Adrenal gland (tissue), 12 donors: Measurements from ENCODE around the gene B4GALNT1. TPM values are rescaled to one million over a fixed set of nuclear protein-coding genes. Genes with fewer than 3 reads are reported as not detected.
"Not testable (repeated sequence)": the region's sequence is repeated elsewhere in the genome, so short reads cannot be mapped to it uniquely, and the experiment has no call there.

Experiments used
- DNase-seq, 7 donors: peaks; one replicate each; pipeline ENCODE4 v3.0.0-alpha.2; 2019 to 2020
- H3K27ac ChIP-seq, 5 donors: fragments of 200-600 bp; sonication (generic) in 4 of 5; 1 replicate in 3 of 5; 2 replicates in 2 of 5; pipeline versions ENCODE4 v1.5.1 to v1.8.0; 2016 to 2020; ENCODE audit warnings: mild to moderate bottlenecking in 1 of 5
- H3K27me3 ChIP-seq: fragments of 200-600 bp; 2 replicates; pipeline ENCODE4 v1.8.0; 2021
- H3K36me3 ChIP-seq, 2 donors: fragments of 200-600 bp; replicated peaks in 1 of 2; 1 replicate in 1 of 2; 2 replicates in 1 of 2; pipeline versions ENCODE4 v1.5.1 to v1.8.0; 2018 to 2022
- H3K4me1 ChIP-seq, 2 donors: fragments of 200-600 bp; replicated peaks in 1 of 2; 1 replicate in 1 of 2; 2 replicates in 1 of 2; pipeline versions ENCODE4 v1.5.1 to v1.8.0; 2018 to 2021
- H3K4me3 ChIP-seq, 4 donors: fragments of 200-600 bp; sonication (generic) in 3 of 4; one replicate each; pipeline ENCODE4 v1.5.1; 2016 to 2018
- H3K9me3 ChIP-seq, 3 donors: fragments of 200-600 bp; sonication (generic) in 1 of 3; replicated peaks in 1 of 3; 1 replicate in 2 of 3; 2 replicates in 1 of 3; pipeline versions ENCODE4 v1.5.1 to v1.8.0; 2016 to 2021
- POLR2A ChIP-seq, 2 donors: fragments of 450-650 bp; IDR thresholded peaks; one replicate each; pipeline ENCODE4 v1.6.1; 2017; ENCODE audit warnings: antibody characterized with exemption in 2 of 2, mild to moderate bottlenecking in 2 of 2, moderate library complexity in 1 of 2
- WGBS, 4 donors: extraction: QIAGEN DNeasy Blood & Tissue Kit in 2 of 4; methylation state at CpG; one replicate each; pipeline versions ENCODE4 v1.1.5 to v1.1.7; 2013 to 2017; 5-methylcytosine and 5-hydroxymethylcytosine counted together
- intact Hi-C, 2 donors: fragments of 100-400 bp; cut with DNase I; formaldehyde crosslinking; loops; one replicate each; pipeline versions ENCODE4 v1.14.1 to v1.15.0; 2022 to 2023
- polyA plus RNA-seq, 3 donors: library from polyadenylated mRNA; stranded (reverse); fragments of 200-250 nt in 2 of 3; fragments of 350-450 nt in 1 of 3; fragmentation: Illumina TruSeq in 1 of 3; extraction: RNeasy Lipid Tissue Mini Kit (QIAGEN cat#74804) in 1 of 3; gene quantifications; one replicate each; pipeline ENCODE4 v1.2.3, GENCODE V29; 2013 to 2014
- total RNA-seq, 9 donors: library from RNA; depleted of rRNA in 4 of 9; stranded (reverse); fragments of >200 nt in 4 of 9; fragments of 120-200 nt in 1 of 9; fragmentation: NEBNext Ultra II Directional in 1 of 9; extraction: Animal tissue kit (Norgen Biotek cat#: 25700) in 1 of 9; gene quantifications; one replicate each; pipeline versions ENCODE4 v1.1.0 to v1.2.4, GENCODE V29; 2013 to 2023
- TF ChIP-seq, protein P1 (sequence below), 6 experiments: fragments of 450-650 bp in 4 of 6; fragments of 200-600 bp in 2 of 6; sonication (generic) in 1 of 6; IDR thresholded peaks; 1 replicate in 5 of 6; 2 replicates in 1 of 6; pipeline versions ENCODE4 v1.5.1 to v1.8.0; 2016 to 2021; ENCODE audit warnings: antibody characterized with exemption in 6 of 6, mild to moderate bottlenecking in 2 of 6, moderate library complexity in 1 of 6
- donor health status: healthy with polysubstance abuse.
- donor health status: Bipolar disorder and iron deficiency.
- donor health status: DM: yes; HTN: yes; CAD: no.
- donor health status: DM: no; HTN: no; CAD: no.
- donor health status: DM: no; HTN: no; CAD: no.
- donor health status: DM: yes; HTN: yes; CAD: no.

B4GALNT1 gene
- total and polyA plus RNA-seq, 12 donors = 0.17 to 7.4 (median 1.2) TPM

DNA sequence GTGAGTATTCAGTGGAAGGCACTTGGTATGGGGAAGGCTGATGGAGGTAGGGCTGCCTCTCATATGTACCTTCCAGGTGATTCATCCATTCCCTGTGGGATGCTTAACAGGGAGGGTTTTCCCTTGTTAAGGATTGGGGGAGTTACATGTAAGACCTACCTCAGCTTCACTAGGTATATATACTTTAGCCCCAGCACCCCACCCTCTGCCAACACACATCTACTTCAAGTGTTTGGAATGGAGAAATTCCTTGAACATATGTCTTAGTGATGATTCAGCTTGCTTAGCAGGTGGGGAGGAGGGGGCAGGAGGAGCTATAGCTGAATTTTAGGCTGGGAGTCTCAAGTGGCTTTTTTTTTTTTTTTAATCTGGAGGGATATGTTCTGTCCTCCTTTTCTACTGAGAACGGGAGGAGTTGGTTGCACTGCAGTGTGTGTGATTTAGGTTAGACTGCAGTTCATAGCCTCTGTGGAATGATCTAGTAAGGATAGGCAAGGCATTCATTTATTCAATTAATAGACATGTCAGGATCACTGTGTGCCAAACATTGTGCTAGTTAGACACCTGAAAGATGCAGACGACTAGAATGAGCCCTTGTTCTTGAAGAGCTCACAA is 40.3 kb downstream of the B4GALNT1 start:
- Histone ChIP-seq H3K27me3 (no peaks in the 10 kb centered on the region), H3K9me3 (no peaks in the 10 kb centered on the region), H3K4me3 (no peak overlapping the region), H3K27ac (no peak overlapping the region), H3K4me1 (peaks cover 7 to 14% of the 10 kb centered on the region in 2 donors), H3K36me3 (peaks cover 0 to 9% of the 10 kb centered on the region in 2 donors)
- 75 to 85% (median 76%) methylated on average over 2 of the region's 2 CpGs for WGBS, 4 donors
- no peak for DNase-seq
- TF ChIP-seq, protein P1, sequence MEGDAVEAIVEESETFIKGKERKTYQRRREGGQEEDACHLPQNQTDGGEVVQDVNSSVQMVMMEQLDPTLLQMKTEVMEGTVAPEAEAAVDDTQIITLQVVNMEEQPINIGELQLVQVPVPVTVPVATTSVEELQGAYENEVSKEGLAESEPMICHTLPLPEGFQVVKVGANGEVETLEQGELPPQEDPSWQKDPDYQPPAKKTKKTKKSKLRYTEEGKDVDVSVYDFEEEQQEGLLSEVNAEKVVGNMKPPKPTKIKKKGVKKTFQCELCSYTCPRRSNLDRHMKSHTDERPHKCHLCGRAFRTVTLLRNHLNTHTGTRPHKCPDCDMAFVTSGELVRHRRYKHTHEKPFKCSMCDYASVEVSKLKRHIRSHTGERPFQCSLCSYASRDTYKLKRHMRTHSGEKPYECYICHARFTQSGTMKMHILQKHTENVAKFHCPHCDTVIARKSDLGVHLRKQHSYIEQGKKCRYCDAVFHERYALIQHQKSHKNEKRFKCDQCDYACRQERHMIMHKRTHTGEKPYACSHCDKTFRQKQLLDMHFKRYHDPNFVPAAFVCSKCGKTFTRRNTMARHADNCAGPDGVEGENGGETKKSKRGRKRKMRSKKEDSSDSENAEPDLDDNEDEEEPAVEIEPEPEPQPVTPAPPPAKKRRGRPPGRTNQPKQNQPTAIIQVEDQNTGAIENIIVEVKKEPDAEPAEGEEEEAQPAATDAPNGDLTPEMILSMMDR (IDR thresholded peaks at IDR 0.05) = no peak
- TF ChIP-seq POLR2A (IDR thresholded peaks at IDR 0.05) = no peak
- intact Hi-C loops = no loop called here

GRCh38 chr12:57591782-57592325 is 41.1 kb downstream of the B4GALNT1 start:
- no peaks in the 10 kb centered on the region for H3K27me3 ChIP-seq
- intact Hi-C loops = no loop called here
- no peak for TF ChIP-seq POLR2A (IDR thresholded peaks at IDR 0.05)
- TF ChIP-seq, protein P1 (IDR thresholded peaks at IDR 0.05) = no peak
- peaks cover 0 to 7% of the 10 kb centered on the region in 2 donors for H3K36me3 ChIP-seq
- peaks cover 7 to 14% of the 10 kb centered on the region in 2 donors for H3K4me1 ChIP-seq
- no peak for DNase-seq
- peak overlapping the region; percentile 75 to 97 (median 87) for H3K4me3 ChIP-seq
- no peaks in the 10 kb centered on the region for H3K9me3 ChIP-seq
- 40 to 51% (median 46%) methylated on average over 10 of the region's 10 CpGs for WGBS, 4 donors
- H3K27ac ChIP-seq = peak overlapping the region in 1 of 5 donors; percentile 49

- intact Hi-C loops = no loop called here
- H3K27ac ChIP-seq = peak within 1 kb of the TSS in 4 of 5 donors; percentile 49 to 79 (median 66)
- no peaks in the 10 kb centered on the region for H3K9me3 ChIP-seq
- peak within 1 kb of the TSS; percentile 75 to 97 (median 87) for H3K4me3 ChIP-seq
- peaks cover 0 to 7% of the 10 kb centered on the region in 2 donors for H3K36me3 ChIP-seq
- H3K4me1 ChIP-seq = peaks cover 7 to 14% of the 10 kb centered on the region in 2 donors
- peak; percentile 69 to 83 (median 80) for DNase-seq
- WGBS, 4 donors = 1 to 2% (median 1%) methylated on average over 17 to 69 of the region's 69 CpGs
- peak; percentile 19 to 23 for TF ChIP-seq POLR2A (IDR thresholded peaks at IDR 0.05)
- TF ChIP-seq, protein P1 (IDR thresholded peaks at IDR 0.05) = no peak
- no peaks in the 10 kb centered on the region for H3K27me3 ChIP-seq
These were observed 41.9 kb downstream of the B4GALNT1 start, which contains the start of gene PIP4K2C for GRCh38 chr12:57590864-57591781. TSS of gene PIP4K2C (plus strand) at chr12:57591192. CDS start at chr12:57591290, 98 bp downstream.

- TF ChIP-seq, protein P1 (IDR thresholded peaks at IDR 0.05) = no peak
- no peak for TF ChIP-seq POLR2A (IDR thresholded peaks at IDR 0.05)
- Histone ChIP-seq H3K27me3 (no peaks in the 10 kb centered on the region), H3K9me3 (no peaks in the 10 kb centered on the region), H3K36me3 (peaks cover 0 to 1% of the 10 kb centered on the region in 2 donors), H3K27ac (peak overlapping the region in 3 of 5 donors; percentile 49 to 79 (median 70)), H3K4me3 (peak overlapping the region in 2 of 4 donors; percentile 82 to 92), H3K4me1 (peaks cover 7 to 14% of the 10 kb centered on the region in 2 donors)
- WGBS, 4 donors = 10 to 20% (median 12%) methylated on average over 2 of the region's 2 CpGs
- no peak for DNase-seq
- intact Hi-C loops = no loop called here
These were observed 42.5 kb downstream of the B4GALNT1 start for GRCh38 chr12:57590479-57590863.

- H3K4me1 ChIP-seq = peaks cover 7 to 14% of the 10 kb centered on the region in 2 donors
- WGBS, 4 donors = 78 to 87% (median 84%) methylated on average over 9 to 15 of the region's 15 CpGs
- H3K4me3 ChIP-seq, DNase-seq, H3K27ac ChIP-seq, H3K27me3 ChIP-seq, H3K9me3 ChIP-seq, intact Hi-C loops, H3K36me3 ChIP-seq: not testable (repeated sequence)
These were observed 43.9 kb downstream of the B4GALNT1 start for GRCh38 chr12:57588951-57589610.
